ENCODE results near the gene GP1BA.
"Not testable (repeated sequence)": the region's sequence is repeated elsewhere in the genome, so short reads cannot be mapped to it uniquely, and the experiment has no call there.

The GP1BA gene

DNA sequence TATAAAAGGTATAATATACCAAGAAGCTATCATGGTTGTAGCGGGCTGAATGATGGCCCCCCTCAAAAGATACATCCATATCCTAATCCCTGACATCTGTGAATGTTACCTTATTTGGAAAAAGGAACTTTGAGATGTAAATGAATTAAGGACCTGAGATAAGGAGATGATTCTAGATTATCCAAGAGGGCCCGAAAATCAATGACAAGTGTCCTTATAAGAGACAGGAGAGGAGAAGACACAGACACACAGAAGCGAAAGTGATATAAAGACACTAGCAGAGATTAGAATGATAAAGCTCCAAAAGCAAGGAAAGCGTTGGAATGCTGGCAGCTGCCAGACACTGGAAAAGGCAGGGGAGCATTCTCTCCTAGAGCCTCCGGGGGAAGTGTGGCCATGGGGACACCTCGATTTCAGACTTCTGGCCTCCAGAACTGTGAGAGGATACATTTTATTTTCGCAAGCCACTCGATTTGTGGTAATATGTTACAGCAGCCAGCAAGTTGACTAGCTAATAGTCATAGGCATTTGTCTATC, 12.5 kb upstream of the GP1BA start:
- no peaks in the 10 kb centered on the region for H3K4me1 Mint-ChIP-seq
- H3K9me3 Mint-ChIP-seq: no peaks in the 10 kb centered on the region
- no peak for ATAC-seq
- no peaks in the 10 kb centered on the region for H3K36me3 Mint-ChIP-seq
- no peak overlapping the region for H3K4me3 Mint-ChIP-seq
- H3K27ac Mint-ChIP-seq: no peak overlapping the region
- H3K27me3 Mint-ChIP-seq: no peaks in the 10 kb centered on the region

DNA sequence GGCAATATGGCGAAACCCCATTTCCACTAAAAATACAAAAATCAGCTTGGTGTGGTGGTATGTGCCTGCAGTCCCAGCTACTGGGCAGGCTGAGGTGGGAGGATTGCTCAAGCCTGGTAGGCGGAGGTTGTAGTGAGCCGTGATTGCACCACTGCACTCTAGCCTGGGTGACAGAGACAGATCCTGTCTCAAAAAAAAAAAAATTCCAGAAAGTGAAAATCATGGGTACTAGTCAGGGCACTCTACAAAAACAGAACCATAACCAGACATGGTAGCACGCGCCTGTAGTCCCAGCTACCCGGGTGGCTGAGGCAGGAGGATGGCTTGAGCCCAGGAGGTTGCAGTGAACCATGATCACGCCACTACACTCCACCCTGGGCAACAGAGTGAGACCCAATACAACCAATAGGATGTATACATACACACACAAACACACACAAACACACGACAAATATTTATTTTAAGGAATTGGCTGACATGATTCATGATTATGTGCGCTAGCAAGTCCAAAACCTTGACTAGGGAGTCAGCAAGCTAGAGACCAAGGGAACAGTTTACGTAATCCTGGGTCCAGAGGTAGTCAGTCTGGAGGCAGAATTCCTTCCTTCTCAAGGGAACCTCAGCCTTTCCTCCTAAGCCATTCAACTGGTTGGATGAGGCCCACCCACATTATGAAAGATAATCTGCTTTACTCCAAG, 11.6 kb upstream of the GP1BA start:
- Mint-ChIP-seq H3K4me1 (no peaks in the 10 kb centered on the region), H3K9me3 (no peaks in the 10 kb centered on the region), H3K27me3 (no peaks in the 10 kb centered on the region), H3K4me3 (no peak overlapping the region), H3K27ac (no peak overlapping the region), H3K36me3 (no peaks in the 10 kb centered on the region)
- no peak for ATAC-seq

DNA sequence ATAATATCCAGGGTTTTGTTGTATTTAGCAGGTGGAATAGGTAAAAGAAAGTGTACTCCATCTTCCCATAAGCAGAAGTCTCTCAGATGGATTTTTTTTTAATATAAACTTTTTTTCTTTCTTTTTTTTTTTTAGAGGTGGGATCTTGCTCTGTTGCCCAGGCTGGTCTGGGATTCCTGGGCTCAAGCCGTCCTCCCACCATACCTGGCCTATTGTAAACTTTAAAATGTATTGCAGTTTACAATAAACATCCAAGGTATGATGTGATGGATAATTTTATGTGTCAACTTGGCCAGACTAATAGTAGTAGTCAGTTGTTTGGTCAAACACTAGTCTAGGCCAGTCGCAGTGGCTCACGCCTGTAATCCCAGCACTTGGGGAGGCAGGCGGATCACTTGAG, 10.8 kb upstream of the GP1BA start:
- ATAC-seq: no peak
- H3K36me3 Mint-ChIP-seq: no peaks in the 10 kb centered on the region
- no peaks in the 10 kb centered on the region for H3K27me3 Mint-ChIP-seq

DNA sequence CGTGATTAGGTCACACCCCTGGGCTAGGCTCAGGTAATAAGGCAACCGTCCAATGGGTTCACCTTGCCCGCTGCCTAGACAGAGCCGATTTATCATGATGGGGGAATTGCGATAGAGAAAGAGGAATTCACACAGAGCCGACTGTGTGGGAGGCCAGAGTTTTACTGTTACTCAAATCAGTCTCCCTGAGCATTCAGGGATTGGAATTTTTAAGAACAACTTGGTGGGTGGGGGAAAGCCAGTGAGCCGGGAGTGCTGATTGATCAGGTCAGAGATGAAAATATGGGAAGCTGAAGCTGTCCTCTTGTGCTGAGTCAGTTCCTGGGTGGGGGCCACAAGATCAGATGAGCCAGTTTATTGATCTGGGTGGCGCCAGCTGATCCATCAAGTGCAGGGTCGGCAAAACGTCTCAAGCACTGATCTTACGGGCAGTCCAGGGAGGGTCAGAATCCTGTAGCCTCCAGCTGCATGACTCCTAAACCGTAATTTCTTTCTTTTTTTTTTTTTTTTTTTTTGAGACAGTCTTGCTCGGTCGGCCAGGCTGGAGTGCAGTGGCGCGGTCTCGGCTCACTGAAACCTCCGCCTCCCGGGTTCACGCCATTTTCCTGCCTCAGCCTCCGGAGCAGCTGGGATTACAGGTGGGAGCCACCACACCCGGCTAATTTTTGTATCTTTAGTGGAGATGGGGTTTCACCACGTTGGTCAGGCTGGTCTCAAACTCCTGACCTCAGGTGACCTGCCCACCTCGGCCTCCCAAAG, 5.3 kb upstream of the GP1BA start:
- H3K4me3 Mint-ChIP-seq, H3K9me3 Mint-ChIP-seq, H3K27ac Mint-ChIP-seq, H3K27me3 Mint-ChIP-seq, ATAC-seq: not testable (repeated sequence)
- Mint-ChIP-seq H3K36me3 (peaks cover 15% of the 10 kb centered on the region), H3K4me1 (peaks cover 18% of the 10 kb centered on the region)

More for the DNA sequence above, 10.8 kb upstream of the GP1BA start:
- no peaks in the 10 kb centered on the region for H3K9me3 Mint-ChIP-seq
- H3K4me1 Mint-ChIP-seq: peaks cover under 1% of the 10 kb centered on the region
- H3K27ac Mint-ChIP-seq: no peak overlapping the region
- H3K4me3 Mint-ChIP-seq: no peak overlapping the region

DNA sequence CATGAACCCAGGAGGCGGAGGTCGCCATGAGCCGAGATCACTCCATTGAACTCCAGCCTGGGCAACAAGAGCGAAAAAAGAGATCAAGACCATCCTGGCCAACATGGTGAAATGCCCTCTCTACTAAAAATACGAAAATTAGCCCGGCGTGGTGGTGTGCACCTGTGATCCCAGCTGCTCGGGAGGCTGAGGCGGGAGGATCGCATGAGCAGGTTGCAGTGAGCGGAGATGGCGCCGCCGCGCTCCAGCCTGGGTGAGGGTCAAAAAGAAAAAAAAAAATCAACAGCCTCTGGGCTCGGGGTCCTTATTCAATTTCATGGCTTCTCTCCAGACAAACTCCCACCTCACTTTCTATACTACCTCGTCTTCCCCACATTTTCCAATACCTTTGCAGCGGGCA, 3.2 kb upstream of the GP1BA start:
- Mint-ChIP-seq H3K4me3 (no peak overlapping the region), H3K36me3 (peaks cover 19% of the 10 kb centered on the region), H3K27me3 (peaks cover 4% of the 10 kb centered on the region), H3K27ac (no peak overlapping the region), H3K9me3 (no peaks in the 10 kb centered on the region), H3K4me1 (peaks cover 36% of the 10 kb centered on the region)
- ATAC-seq: no peak

DNA sequence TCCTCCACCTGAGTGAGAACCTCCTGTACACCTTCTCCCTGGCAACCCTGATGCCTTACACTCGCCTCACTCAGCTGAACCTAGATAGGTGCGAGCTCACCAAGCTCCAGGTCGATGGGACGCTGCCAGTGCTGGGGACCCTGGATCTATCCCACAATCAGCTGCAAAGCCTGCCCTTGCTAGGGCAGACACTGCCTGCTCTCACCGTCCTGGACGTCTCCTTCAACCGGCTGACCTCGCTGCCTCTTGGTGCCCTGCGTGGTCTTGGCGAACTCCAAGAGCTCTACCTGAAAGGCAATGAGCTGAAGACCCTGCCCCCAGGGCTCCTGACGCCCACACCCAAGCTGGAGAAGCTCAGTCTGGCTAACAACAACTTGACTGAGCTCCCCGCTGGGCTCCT, 679 bp downstream of the GP1BA start:
- no peak for ATAC-seq
- peaks cover 34% of the 10 kb centered on the region for H3K36me3 Mint-ChIP-seq
- H3K9me3 Mint-ChIP-seq: no peaks in the 10 kb centered on the region
- H3K27ac Mint-ChIP-seq: no peak overlapping the region
- H3K4me1 Mint-ChIP-seq: peaks cover 39% of the 10 kb centered on the region
- peaks cover 11% of the 10 kb centered on the region for H3K27me3 Mint-ChIP-seq
- H3K4me3 Mint-ChIP-seq: no peak overlapping the region

DNA sequence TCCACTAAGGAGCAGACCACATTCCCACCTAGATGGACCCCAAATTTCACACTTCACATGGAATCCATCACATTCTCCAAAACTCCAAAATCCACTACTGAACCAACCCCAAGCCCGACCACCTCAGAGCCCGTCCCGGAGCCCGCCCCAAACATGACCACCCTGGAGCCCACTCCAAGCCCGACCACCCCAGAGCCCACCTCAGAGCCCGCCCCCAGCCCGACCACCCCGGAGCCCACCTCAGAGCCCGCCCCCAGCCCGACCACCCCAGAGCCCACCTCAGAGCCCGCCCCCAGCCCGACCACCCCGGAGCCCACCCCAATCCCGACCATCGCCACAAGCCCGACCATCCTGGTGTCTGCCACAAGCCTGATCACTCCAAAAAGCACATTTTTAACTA, 1.6 kb downstream of the GP1BA start:
- peaks cover 39% of the 10 kb centered on the region for H3K36me3 Mint-ChIP-seq
- H3K4me3 Mint-ChIP-seq: no peak overlapping the region
- H3K9me3 Mint-ChIP-seq: no peaks in the 10 kb centered on the region
- H3K27me3 Mint-ChIP-seq: peaks cover 11% of the 10 kb centered on the region
- H3K4me1 Mint-ChIP-seq: peaks cover 45% of the 10 kb centered on the region
- H3K27ac Mint-ChIP-seq: peak overlapping the region; percentile 73
- no peak for ATAC-seq

DNA sequence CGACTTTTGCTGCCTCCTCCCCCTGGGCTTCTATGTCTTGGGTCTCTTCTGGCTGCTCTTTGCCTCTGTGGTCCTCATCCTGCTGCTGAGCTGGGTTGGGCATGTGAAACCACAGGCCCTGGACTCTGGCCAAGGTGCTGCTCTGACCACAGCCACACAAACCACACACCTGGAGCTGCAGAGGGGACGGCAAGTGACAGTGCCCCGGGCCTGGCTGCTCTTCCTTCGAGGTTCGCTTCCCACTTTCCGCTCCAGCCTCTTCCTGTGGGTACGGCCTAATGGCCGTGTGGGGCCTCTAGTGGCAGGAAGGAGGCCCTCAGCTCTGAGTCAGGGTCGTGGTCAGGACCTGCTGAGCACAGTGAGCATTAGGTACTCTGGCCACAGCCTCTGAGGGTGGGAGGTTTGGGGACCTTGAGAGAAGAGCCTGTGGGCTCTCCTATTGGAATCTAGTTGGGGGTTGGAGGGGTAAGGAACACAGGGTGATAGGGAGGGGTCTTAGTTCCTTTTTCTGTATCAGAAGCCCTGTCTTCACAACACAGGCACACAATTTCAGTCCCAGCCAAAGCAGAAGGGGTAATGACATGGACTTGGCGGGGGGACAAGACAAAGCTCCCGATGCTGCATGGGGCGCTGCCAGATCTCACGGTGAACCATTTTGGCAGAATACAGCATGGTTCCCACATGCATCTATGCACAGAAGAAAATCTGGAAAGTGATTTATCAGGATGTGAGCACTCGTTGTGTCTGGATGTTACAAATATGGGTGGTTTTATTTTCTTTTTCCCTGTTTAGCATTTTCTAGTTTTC, 2.3 kb downstream of the GP1BA start:
- Mint-ChIP-seq H3K4me1 (peaks cover 52% of the 10 kb centered on the region), H3K4me3 (peak overlapping the region; percentile 19), H3K27me3 (peaks cover 11% of the 10 kb centered on the region), H3K27ac (peak overlapping the region; percentile 73), H3K36me3 (peaks cover 39% of the 10 kb centered on the region), H3K9me3 (no peaks in the 10 kb centered on the region)
- no peak for ATAC-seq

DNA sequence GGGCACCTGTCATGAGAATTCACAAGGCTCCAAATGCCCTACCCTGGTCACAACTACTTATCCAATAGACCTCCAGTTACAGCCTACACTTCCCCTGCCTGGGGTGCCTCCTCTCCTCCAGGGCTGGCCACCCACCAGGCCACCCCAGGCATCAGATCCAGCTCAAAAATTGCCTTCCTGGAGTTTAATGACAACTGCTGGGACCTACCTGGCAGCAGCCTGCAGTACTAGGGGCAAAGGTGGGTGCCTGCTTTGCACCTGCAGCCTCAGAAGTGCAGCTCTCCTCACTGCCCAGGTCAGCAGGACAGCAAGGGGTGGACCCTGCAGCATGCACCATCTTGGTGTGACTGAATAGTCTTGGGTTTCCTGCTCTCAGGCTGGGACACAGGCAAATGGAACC, 3.6 kb downstream of the GP1BA start:
- peaks cover 37% of the 10 kb centered on the region for H3K36me3 Mint-ChIP-seq
- no peak for ATAC-seq
- H3K27ac Mint-ChIP-seq: no peak overlapping the region
- peaks cover 51% of the 10 kb centered on the region for H3K4me1 Mint-ChIP-seq
- H3K4me3 Mint-ChIP-seq: no peak overlapping the region
- H3K9me3 Mint-ChIP-seq: no peaks in the 10 kb centered on the region
- H3K27me3 Mint-ChIP-seq: peaks cover 11% of the 10 kb centered on the region

DNA sequence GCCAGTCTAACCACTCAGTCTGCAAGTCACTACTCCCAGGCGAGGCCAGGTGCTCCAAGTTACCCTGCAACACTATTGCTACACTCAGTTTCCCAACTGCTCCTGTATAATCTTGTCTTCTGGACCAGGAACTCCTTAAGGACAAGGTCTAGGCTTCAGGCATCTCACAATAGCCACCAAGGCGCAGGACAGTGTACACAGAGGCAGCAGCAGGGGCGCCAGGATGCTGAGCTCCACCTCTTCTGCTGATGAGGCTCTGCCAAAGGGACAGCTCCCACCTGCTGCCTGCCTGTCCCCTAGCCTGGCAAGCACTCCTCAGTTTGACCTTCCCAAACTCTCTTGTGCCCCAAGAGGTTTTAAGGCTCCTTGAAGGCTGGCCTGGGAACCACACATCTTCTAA, 4.4 kb downstream of the GP1BA start:
- Mint-ChIP-seq H3K4me1 (peaks cover 50% of the 10 kb centered on the region), H3K36me3 (peaks cover 37% of the 10 kb centered on the region), H3K27me3 (peaks cover 11% of the 10 kb centered on the region), H3K27ac (no peak overlapping the region), H3K4me3 (no peak overlapping the region), H3K9me3 (no peaks in the 10 kb centered on the region)
- no peak for ATAC-seq

DNA sequence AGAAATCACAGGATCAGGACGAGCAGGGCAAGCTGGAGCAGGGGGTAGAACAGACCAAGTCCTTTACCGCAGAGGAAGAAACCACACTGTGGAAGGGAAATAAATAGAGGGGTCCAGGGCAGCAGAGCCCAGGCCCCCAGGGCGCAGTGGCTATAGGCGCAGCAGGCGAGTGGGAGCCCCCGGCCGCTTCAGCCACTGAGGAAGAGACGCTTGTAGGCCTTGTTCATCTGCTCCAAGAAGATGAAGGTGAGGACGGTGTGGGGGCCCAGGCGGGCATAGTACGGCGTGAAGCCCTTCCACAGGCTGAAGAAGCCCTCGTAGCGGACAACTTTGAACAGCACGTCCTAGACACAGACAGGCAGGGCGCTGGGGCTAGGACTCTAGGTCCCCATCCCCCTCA, 5.5 kb downstream of the GP1BA start:
- Mint-ChIP-seq H3K27me3 (peaks cover 11% of the 10 kb centered on the region), H3K4me1 (peaks cover 53% of the 10 kb centered on the region), H3K27ac (no peak overlapping the region), H3K4me3 (no peak overlapping the region), H3K36me3 (peaks cover 38% of the 10 kb centered on the region), H3K9me3 (no peaks in the 10 kb centered on the region)
- no peak for ATAC-seq

DNA sequence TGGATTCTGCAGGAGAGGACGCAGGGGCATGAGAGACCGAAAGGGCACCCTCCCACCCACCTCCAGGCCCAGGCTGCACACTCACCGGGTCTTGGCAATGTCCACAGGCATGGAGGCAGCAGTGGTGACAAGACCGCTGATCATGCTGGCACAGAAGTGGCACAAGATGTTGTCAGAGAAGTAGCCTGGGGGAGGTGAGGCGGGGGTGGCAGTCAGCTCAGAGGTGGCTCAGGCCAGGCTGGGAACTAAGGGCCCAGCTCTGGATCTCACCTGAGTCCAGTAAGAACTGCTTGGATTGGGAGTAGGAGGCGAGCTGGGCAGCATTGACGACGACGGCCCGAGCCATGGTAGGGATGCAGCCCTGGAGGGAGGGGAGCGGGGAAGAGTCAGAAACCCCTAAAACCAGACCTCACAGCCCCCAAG, 6.0 kb downstream of the GP1BA start:
- Mint-ChIP-seq H3K27ac (peak overlapping the region; percentile 92), H3K9me3 (no peaks in the 10 kb centered on the region), H3K4me1 (peaks cover 53% of the 10 kb centered on the region), H3K4me3 (peak overlapping the region; percentile 91), H3K27me3 (peaks cover 11% of the 10 kb centered on the region), H3K36me3 (peaks cover 43% of the 10 kb centered on the region)
- ATAC-seq: no peak

DNA sequence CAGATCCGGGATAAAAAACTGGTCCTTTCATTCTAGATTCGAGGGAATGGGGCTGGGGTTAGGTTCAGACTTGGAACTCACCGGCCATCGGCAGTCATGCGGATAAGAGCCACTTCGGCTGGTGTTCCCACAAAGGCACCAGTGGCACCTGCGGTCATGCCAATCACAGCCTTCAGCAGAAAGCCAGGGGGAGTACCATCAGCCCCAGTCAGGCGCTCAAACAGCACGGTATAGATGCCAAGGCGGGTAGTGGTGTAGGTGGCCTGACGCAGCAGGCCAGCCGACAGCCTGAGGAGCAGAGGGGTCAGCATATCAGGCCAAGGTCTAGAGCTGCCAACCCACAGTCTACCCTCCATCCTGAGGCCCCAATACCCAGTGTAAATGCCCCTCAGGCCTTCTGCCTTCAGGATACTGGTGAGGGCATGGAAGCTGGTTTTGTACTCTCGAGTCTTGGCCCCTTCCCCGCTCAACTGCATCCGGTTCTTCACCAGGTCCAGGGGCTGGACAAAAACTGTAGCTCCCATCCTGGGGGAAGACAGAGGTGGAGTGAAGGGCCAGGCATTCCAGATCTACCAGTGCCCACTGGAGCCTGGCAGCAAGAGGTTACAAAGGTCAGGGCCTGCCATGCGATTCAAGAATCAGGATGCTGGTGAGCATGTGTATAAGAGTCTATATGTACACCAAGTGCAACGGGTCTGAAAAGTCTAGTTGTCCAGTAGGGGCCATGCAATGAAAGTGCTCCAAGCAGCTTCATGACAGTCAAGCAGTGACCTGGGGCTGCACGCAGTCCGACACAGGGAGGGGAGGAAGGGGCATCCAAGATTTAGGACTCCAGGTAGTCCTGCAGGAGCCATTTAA, 6.8 kb downstream of the GP1BA start:
- no peak for ATAC-seq
- Mint-ChIP-seq H3K27ac (peak overlapping the region; percentile 92), H3K9me3 (no peaks in the 10 kb centered on the region), H3K27me3 (peaks cover 7% of the 10 kb centered on the region), H3K36me3 (peaks cover 49% of the 10 kb centered on the region), H3K4me3 (peak overlapping the region; percentile 91), H3K4me1 (peaks cover 53% of the 10 kb centered on the region)

DNA sequence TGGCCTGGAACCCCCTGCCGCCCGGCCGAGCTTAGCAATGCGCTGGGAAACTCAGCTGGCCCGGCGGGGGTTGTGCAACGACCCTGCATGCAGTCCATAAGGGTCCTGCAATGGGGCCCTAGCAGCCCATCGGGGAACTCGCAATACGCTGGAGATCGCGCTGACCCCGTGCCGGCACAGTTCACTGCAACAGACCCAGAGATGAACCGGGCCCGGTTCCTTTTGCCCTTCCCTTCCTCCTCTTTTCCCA, 7.4 kb downstream of the GP1BA start:
- peak; percentile 3 for ATAC-seq
- H3K27ac Mint-ChIP-seq: peak overlapping the region; percentile 92

More for the DNA sequence above, 7.4 kb downstream of the GP1BA start:
- Mint-ChIP-seq H3K36me3 (peaks cover 54% of the 10 kb centered on the region), H3K27me3 (peaks cover under 1% of the 10 kb centered on the region), H3K4me1 (peaks cover 53% of the 10 kb centered on the region), H3K4me3 (peak overlapping the region; percentile 91), H3K9me3 (no peaks in the 10 kb centered on the region)
